Left renal pelvis (tissue), 4 donors: ENCODE data around the gene ODAD2. TPM values are rescaled to one million over a fixed set of nuclear protein-coding genes. Genes with fewer than 3 reads are reported as not detected.
"Not testable (repeated sequence)": the region's sequence is repeated elsewhere in the genome, so short reads cannot be mapped to it uniquely, and the experiment has no call there.

Source experiments
- DNase-seq, 4 donors: peaks; one replicate each; pipeline ENCODE4 v3.0.0-alpha.2; 2013; ENCODE audit warnings: low read depth in 4 of 4, low spot score in 3 of 4
- polyA plus RNA-seq, 4 donors: library from polyadenylated mRNA; unstranded; fragments of 120-200 nt; gene quantifications; one replicate each; pipeline ENCODE4 v1.2.1, GENCODE V29; 2013; ENCODE audit not compliant: insufficient read length in 4 of 4

ODAD2 gene
- polyA plus RNA-seq, 4 donors = 0.89 to 3.2 (median 1.6) TPM

DNA sequence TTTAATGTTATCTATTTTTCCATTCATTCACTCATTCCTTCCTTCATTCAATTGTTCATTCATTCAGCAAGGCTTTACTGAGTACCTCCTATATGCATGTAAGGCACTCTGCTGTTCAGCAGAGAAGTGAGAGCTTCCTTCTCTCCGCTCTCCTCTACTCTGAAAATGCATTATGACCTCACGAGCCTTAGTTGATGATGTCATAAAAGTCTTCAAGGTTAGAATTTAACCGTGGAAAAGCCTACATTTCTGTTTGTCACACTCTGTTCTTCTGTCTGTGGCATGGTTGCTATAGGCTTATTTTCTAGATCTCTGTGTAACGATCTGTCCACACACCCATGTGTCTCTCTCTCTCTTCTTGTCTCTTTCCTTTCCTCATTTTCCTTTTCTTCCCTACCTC, 17.1 kb downstream of the ODAD2 start:
- DNase-seq = no peak

DNA sequence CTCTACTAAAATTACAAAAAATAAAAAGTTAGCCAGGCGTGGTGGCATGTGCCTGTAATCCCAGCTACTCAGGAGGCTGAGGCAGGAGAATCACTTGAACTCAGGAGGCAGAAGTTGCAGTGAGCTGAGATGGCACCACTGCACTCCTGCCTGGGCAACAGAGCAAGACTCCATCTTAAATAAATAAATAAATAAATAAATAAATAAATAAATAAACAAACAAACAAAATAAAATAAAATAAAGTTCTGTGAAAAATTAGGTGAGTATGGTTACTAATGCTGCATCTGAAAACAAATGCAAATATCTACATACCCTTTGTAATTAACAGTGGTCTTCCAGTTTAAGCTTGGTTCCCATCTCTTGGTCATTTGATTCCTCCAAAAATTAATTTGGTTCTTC, 28.1 kb downstream of the ODAD2 start:
- not testable (repeated sequence) for DNase-seq

DNA sequence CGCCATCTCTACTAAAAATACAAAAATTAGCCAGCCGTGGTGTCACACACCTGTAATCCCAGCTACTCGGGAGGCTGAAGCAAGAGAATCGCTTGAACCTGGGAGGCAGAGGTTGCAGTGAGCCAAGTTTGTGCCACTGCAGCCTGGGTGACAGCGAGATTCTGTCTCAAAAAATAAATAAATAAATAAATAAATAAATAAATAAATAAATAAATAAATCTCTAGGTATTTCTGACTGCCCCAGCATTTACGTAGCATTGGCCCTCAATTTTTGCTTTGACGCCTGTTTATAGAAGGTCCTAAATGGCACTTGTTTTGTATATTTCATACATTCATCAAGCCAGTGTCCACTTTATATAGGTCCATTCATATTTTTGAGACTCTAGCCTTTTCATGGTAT, 28.9 kb downstream of the ODAD2 start:
- DNase-seq = not testable (repeated sequence)

DNA sequence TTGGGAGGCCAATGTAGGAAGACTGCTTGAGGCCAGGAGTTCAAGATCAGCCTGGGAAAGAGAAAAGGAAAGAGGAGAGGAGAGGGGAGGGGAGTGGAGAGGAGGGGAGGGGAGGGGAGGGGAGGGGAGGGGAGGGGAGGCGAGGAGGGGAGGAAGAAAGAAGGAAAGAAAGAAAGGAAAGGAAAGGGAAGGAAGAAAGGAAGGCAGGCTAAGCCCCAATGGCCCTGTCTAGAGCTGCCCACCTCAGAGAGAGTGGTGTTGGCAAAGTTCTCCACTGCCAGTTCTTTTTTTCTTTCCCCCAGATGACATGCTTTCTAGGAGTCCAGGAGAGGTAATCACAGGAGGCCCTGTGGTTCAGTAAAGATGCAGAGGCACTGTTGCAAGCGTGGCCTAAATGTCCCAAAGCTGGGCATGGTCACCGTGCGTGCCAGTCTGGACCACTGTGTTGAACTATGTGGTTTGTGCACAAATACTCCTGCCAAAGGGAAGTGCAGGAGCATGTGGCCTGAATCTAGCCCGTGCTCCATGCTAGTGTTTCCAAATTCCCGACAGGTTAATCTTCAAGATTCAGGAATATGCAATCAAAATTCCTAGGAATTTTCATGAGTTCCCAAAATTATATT, 39.7 kb downstream of the ODAD2 start:
- DNase-seq = no peak

DNA sequence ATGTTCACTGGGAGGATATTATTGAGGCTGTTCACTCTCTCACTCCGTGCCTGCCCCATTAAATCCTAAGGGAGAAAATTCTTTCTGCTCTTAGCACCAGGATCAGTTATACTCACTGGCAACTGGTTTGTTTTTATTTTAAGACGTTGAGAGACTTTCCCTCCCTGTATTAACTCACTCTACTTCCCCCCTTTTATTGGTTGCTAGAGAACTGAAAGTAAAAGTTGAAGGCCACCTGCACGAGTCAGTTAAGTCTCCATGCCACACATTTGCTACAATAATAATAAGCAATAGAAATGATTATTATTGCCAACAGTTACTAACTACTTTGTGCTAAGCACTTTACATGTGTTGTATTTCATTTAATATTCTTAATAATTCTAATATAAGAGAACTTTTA, 40.5 kb downstream of the ODAD2 start:
- not testable (repeated sequence) for DNase-seq

DNA sequence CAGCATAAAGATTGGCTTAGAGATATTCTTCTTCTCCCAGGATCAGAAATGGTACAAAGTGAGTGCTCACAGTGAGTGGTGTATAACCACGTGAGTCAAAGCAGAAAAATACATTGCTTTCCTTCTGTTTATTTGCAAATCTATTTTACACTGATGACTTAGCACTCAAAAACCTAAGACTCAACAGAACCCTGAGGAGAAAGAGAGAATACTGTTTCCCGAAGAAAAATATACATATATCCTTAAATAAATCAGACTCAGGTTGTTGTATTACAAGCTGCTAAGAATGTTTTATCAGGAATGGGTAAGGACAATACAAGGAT, 48.7 kb downstream of the ODAD2 start:
- DNase-seq = no peak

DNA sequence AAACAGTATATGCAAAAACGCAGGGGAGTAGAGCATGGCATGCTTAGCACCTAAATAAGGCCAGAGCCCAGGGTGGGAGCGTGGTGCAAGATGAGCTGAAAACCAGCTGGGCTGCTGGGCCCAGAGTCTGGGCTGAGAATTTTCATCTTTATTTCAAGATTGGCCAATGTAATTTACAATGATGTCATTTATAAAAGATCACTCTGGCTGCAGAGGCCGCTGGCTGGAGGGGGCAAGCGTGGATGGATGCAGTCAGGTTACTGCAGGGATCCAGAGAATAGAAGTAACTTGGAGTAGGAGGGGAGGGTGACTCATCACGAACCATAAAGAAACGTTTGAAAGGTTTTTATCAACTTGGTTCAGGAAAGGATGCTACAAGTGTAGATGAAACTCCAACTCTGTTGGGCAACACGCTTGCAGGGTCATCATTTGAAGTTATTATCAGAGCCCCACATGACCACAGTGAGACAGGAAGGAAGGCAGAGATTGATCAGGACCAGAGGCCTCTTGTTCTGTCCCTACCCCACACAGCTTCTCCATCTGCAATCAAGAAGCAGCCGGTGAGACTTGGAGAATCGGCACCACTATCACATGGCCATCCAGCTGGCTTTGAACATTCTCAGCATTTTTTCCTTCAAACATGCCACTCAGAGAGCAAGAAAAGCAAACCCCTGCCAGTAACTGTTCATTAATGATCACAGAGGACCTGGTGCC, 49.2 kb downstream of the ODAD2 start:
- DNase-seq = no peak

DNA sequence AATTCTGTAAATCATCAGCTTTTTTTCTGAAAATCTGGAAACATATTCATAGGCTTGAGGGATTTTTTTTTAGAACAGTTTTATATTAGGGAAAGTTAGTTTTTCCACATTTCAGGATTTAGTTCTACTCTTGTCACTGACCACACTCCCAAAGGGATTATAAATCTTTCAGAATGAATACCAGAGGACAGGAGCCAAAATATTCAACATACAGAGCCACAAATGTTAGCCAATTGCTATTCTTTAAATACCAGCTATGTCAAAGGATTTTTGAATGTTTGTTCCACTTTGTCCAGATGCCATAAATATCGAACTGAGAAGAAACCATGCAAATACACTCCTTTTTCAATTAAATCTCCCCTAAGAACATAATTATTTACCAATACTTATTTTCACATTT, 50.7 kb downstream of the ODAD2 start:
- no peak for DNase-seq

DNA sequence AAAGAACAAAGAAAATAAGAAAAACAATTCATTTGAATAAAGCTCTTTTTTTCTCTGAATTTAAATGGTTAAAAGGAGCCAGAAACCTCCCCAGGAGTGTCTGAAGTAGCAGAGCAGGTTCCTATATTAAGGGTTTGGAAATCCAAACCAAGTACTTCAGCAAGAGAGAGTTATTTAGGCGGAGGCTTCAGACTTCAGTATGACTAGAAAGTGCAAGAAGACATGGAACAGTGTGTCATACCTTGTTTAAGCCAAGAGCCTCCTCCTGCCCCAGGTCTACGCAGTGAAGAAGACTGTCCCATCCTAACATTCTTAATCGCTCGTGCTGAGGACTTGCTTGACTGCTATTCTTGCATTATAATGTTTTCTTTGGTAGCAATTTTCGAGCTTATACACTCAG, 51.3 kb downstream of the ODAD2 start:
- DNase-seq = no peak

DNA sequence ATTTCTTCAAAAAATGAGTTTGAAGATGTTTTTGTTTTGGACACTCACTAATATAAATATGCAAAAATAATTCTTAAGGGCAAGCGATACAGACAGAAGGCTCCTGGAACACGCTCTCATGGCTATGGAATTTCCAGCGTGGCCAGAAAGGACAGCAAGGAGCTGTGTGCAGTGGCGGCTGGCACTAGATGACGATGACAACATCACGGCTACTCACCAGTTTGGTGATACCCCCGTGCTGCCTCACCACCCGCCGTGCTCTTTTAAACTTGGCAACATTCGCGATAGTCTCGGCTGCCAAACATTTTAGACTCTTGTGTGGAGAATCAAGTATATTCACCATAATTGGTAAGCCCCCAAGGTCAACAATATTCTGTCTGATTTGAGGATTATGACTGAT, 54.9 kb downstream of the ODAD2 start:
- no peak for DNase-seq

DNA sequence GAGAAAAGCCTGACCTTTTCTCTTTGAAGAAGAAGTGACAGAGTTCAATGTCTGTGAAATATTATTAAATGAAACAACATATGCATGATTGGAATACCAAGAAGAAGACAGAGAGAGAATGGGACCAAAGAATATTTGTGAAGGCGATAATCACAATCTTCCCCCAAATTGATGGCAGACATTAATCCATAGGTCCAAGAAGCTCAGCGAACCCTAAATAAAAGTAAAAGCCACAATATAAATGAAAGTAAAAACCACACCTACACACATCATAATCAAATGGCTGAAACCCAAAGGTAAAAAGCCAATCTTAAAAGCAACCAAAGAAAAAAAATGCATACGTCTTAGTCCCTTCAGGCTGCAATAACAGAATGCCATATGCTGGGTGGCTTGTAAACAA, 84.0 kb downstream of the ODAD2 start:
- DNase-seq = no peak

DNA sequence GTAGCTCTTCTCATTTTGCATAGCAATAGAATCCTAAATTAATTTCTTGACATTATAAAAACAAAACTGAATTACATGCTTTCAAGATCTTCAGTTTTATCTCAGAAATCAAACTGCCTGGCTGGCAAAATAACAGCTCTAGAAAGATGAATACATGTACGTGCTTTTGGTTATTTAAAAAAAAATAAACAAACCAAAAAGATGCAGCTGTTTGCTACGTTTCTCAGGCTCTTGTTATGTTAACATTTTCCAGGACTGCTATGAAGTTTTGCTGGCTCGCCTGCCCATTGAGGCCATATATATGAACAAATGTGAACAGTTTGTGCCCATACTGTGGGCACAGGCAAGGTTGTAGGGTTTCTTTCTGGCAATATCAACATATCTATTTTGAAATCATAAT, 86.6 kb downstream of the ODAD2 start:
- DNase-seq = no peak

DNA sequence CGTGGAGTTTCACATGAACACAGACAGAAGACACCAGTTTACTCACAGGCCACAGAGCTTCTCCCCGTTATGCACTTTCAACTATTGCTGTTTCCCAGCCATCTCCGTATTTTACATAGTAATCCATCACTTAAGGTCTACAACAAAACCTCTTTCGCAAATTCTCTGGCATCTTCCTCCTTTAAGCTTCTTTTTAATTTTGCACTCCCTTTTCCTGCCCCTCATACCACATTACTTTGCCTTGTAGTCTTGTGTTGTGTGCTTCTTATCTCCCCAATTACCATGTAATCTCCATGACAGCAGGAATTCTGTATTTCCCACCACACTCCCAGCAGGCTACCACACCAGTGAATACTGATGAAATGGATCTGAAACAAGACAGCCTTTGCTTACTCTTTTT, 87.3 kb downstream of the ODAD2 start:
- DNase-seq = no peak

DNA sequence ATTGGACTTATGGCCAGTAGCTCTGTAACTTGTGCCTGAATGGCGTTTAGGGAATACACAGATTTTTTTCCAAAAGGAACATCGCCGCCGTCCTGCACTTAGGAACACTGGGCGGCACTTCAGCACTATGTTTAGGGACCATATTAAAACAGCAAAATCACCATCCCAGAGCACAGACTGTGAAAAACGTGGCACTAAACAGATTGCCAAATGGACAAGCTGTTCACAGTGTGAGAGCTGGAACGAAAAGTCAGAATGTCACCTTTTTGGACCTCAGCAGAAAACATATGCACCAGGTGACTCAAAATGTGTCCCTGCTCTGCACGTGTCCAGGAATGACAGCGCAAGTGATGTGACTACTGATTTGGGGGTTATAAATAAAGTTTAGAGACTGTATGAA, 87.9 kb downstream of the ODAD2 start:
- no peak for DNase-seq

DNA sequence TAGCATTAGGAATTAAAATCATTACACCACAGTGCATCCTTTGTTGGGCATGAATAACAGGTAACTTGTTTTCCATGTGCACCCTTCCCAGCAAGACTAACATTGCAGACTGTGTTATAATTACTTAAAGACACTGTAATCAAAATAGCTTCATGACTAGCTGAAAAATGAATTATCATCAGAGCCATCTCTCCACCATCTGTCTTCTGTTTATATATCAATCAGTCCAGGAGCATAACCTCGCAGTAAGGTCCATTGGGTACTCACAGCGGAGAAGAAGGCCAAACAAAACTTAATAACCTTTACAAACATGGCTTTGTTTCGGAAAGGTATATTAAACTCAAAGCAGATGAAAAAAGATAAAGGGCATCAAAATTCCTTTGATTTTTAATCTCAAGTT, 90.6 kb downstream of the ODAD2 start:
- no peak for DNase-seq

DNA sequence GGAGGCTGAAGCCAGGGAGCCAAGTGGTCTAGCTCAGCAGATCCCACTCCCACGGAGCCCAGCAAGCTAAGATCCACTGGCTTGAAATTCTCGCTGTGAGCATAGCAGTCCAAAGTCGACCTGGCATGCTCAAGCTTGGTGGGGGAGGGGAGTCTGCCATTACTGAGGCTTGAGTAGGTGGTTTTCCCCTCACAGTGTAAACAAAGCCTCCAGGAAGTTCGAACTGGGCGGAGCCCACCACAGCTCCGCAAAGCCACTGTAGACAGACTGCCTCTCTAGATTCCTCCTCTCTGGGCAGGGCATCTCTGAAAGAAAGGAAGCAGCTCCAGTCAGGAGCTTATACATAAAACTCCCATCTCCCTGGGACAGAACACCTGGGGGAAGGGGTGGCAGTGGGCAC, 99.4 kb downstream of the ODAD2 start:
- not testable (repeated sequence) for DNase-seq

DNA sequence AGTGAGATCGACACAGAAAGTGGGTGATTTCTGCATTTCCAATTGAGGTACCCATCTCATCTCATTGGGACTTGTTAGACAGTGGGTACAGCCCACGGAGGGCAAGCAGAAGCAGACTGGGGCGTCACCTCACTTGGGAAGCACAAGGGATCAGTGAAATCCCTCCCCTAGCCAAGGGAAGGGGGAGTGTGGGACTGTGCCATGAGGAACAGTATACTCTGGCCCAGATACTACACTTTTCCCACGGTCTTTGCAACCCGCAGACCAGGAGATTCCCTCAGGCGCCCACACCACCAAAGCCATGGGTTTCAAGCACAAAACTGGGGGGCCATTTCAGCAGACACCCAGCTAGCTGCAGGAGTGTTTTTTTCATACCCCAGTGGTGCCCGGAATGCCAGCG, 99.8 kb downstream of the ODAD2 start:
- DNase-seq = no peak

DNA sequence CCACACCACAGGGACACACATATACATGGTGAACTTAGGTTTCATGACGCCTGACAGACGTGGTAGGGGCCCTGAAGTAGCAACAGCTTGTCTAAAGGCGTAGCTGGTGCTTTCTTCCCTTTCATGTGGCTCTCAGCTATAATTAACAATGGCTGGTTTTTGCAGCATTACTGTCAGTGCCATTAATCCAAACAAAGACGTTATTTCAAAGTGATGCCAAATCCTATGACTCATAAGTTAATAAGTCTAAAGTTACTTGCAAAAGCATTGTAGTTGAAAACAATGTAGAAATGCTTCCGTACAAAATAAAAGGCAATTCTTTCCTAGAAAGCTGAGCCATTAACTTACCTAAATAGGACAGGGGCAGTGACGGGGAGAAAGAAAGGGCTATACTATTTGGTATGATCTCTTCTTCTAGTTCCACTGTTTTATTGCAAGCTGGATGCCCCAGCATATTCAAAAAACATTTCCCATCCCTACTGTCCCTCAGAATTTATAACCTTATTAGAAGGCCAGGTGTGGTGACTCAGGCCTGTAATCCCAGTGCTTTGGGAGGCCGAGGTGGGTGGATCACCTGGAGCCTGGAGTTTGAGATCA, 105.4 kb downstream of the ODAD2 start:
- DNase-seq = no peak

DNA sequence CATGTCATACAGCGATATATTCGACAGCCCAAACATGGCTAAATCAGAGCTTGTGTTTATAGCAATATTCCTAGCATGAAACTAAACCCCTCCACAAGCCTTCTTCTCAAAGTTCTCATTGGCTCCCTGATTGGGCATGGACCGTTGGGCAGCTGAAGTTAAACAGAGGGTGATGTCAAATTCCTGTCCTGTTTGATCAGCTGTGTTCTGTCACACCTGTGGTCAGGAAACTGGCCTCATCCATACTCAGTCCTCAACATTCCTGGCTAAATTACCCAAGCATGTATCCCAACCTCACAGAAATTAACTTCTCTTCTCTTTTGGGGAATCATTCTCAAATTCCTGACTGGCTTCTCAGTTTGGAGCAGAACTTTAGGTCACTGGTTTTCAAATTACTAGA, 107.9 kb downstream of the ODAD2 start:
- DNase-seq = no peak

DNA sequence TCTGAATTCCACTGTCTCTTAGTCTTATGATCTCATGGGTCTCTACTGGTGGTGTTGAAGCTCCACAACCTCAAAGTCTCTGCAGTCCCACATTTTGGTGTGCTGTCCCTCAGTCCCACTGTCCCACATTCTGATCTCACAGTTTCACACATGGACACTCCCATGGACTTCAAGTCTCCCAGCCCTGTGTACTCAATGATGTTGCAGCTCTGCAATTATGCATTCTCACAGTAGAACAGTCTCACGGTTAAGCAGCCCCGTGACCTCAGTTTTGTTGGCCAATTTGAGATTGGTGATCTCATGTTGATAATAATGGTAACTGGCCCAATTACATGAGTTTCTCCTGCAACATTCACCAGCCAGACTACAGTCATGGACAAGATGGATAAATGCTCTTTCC, 109.4 kb downstream of the ODAD2 start:
- no peak for DNase-seq

DNA sequence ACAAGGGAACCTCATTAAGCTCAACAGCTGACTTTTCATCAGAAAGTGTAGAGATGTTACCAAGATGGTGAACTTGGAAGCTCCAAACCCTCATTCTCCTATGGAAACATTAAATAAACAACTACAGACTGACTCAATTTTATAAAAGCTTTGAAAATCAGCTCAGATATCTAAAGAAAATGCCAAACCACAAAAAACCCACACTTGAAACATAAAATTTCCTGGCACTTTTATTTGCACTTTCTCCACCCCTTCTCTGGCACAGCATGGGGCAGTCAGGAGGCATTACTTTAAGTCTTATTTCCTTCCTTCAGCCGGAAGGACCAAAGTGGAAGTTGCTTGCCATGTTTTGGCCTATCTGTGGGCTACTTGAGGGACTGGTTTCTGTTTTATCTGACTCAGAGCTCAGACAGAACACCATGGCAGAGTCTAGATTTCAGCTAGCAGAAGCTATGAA, 114.7 kb downstream of the ODAD2 start:
- no peak for DNase-seq

DNA sequence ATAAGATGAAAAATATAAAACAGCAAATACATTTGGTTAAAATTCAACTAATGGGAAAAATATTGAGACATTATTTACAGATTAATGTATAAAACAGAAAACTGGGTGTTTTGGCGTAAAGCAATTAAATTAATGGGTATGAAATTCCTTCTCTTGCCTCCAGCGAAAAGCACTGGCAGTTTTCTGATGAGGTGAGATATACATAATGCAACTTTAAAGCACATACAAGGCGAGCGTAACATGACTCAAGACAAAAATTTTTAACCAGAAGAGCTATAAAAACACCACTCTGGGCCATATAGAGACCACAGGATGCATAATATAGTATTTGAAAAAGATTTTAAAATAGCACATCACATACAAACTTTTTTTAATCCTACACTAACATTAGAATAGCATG, 120.6 kb downstream of the ODAD2 start:
- no peak for DNase-seq
